SK-N-SH treated with all-trans-retinoic acid at 6 μM for 48 hours (cell line): Measurements from ENCODE around the gene HSPB8.

Experiments
- ATAC-seq: fragments of 200-7000 bp; cut with Tn5 transposase; 3 replicates; pipeline ENCODE4 v1.9.1; 2020; ENCODE audit warnings: mild to moderate bottlenecking, moderate library complexity
- ARNTL ChIP-seq: fragments of 450-650 bp; formaldehyde crosslinking; IDR thresholded peaks from 2 replicates; pipeline ENCODE4 v1.5.0; 2020; ENCODE audit warnings: low read depth, mild to moderate bottlenecking, moderate library complexity, borderline replicate concordance
- BACH2 ChIP-seq: fragments of 250-450 bp; sonication (Bioruptor Pico); IDR thresholded peaks from 2 replicates; pipeline ENCODE4 v1.9.0; 2021; ENCODE audit warnings: mild to moderate bottlenecking, borderline replicate concordance
- CSDC2 ChIP-seq: fragments of 250-450 bp; sonication (Bioruptor Pico); IDR thresholded peaks from 2 replicates; pipeline ENCODE4 v1.5.0; 2020; ENCODE audit warnings: mild to moderate bottlenecking, moderate library complexity
- CSRNP3 ChIP-seq: fragments of 250-450 bp; sonication (Bioruptor Pico); IDR thresholded peaks from 2 replicates; pipeline ENCODE4 v1.5.1; 2021; ENCODE audit warnings: mild to moderate bottlenecking, moderate library complexity
- ESRRG ChIP-seq: fragments of 250-450 bp; sonication (Bioruptor Pico); IDR thresholded peaks from 2 replicates; pipeline ENCODE4 v1.6.1; 2021; ENCODE audit warnings: mild to moderate bottlenecking
- GLIS3 ChIP-seq: fragments of 250-450 bp; sonication (Bioruptor Pico); IDR thresholded peaks from 2 replicates; pipeline ENCODE4 v1.5.0; 2020; ENCODE audit warnings: mild to moderate bottlenecking, moderate library complexity
- ISL1 ChIP-seq: fragments of 250-450 bp; sonication (Bioruptor Pico); IDR thresholded peaks from 2 replicates; pipeline ENCODE4 v2.1.2; 2022; ENCODE audit warnings: mild to moderate bottlenecking, moderate library complexity
- OSR1 ChIP-seq: fragments of 250-450 bp; sonication (Bioruptor Pico); IDR thresholded peaks from 2 replicates; pipeline ENCODE4 v1.8.0; 2022; ENCODE audit warnings: moderate library complexity, mild to moderate bottlenecking, inconsistent platforms
- PATZ1 ChIP-seq: fragments of 250-450 bp; sonication (Bioruptor Pico); IDR thresholded peaks from 2 replicates; pipeline ENCODE4 v1.8.0; 2020; ENCODE audit warnings: mild to moderate bottlenecking, moderate library complexity, borderline replicate concordance
- POU6F1 ChIP-seq: fragments of 250-450 bp; sonication (Bioruptor Pico); IDR thresholded peaks from 2 replicates; pipeline ENCODE4 v1.8.0; 2021; ENCODE audit warnings: low read depth, mild to moderate bottlenecking, moderate library complexity, borderline replicate concordance
- PPARA ChIP-seq: fragments of 250-450 bp; sonication (Bioruptor Pico); IDR thresholded peaks from 2 replicates; pipeline ENCODE4 v1.5.0; 2020; ENCODE audit warnings: mild to moderate bottlenecking, borderline replicate concordance
- RARB ChIP-seq: fragments of 250-450 bp; sonication (Bioruptor Pico); IDR thresholded peaks from 2 replicates; pipeline ENCODE4 v1.8.0; 2021; ENCODE audit warnings: mild to moderate bottlenecking, moderate library complexity
- SNAI2 ChIP-seq: fragments of 250-450 bp; sonication (Bioruptor Pico); IDR thresholded peaks from 2 replicates; pipeline ENCODE4 v1.5.0; 2020; ENCODE audit warnings: mild to moderate bottlenecking, moderate library complexity
- TCF4 ChIP-seq: fragments of 250-450 bp; sonication (Bioruptor Pico); IDR thresholded peaks from 2 replicates; pipeline ENCODE4 v1.8.0; 2021; ENCODE audit warnings: mild to moderate bottlenecking, moderate library complexity, borderline replicate concordance
- TOX ChIP-seq: fragments of 250-450 bp; sonication (Bioruptor Pico); IDR thresholded peaks from 2 replicates; pipeline ENCODE4 v1.8.0; 2021; ENCODE audit warnings: mild to moderate bottlenecking, moderate library complexity, borderline replicate concordance
- TSHZ2 ChIP-seq: fragments of 250-450 bp; sonication (Bioruptor Pico); IDR thresholded peaks from 2 replicates; pipeline ENCODE4 v1.5.0; 2020; ENCODE audit warnings: mild to moderate bottlenecking, moderate library complexity
- ZC3H10 ChIP-seq: fragments of 250-450 bp; sonication (Bioruptor Pico); IDR thresholded peaks from 2 replicates; pipeline ENCODE4 v1.5.1; 2021; ENCODE audit warnings: mild to moderate bottlenecking, moderate library complexity
- ZFP3 ChIP-seq: fragments of 250-450 bp; sonication (Bioruptor Pico); IDR thresholded peaks from 2 replicates; pipeline ENCODE4 v1.5.0; 2020; ENCODE audit warnings: mild to moderate bottlenecking, moderate library complexity
- ZFP30 ChIP-seq: fragments of 450-650 bp; formaldehyde crosslinking; IDR thresholded peaks from 2 replicates; pipeline ENCODE4 v1.5.0; 2022; ENCODE audit warnings: mild to moderate bottlenecking, moderate library complexity
- ZNF565 ChIP-seq: fragments of 450-650 bp; formaldehyde crosslinking; conservative IDR thresholded peaks from 2 replicates; pipeline ENCODE4 v1.5.0; 2020; ENCODE audit warnings: low read depth, mild to moderate bottlenecking, moderate library complexity
- ZNF70 ChIP-seq: fragments of 450-650 bp; formaldehyde crosslinking; IDR thresholded peaks from 2 replicates; pipeline ENCODE4 v1.5.0; 2020; ENCODE audit warnings: mild to moderate bottlenecking, moderate library complexity
- ZNF8 ChIP-seq: fragments of 450-650 bp; formaldehyde crosslinking; IDR thresholded peaks from 2 replicates; pipeline ENCODE4 v1.5.0; 2020; ENCODE audit warnings: mild to moderate bottlenecking, moderate library complexity

Gene HSPB8

DNA sequence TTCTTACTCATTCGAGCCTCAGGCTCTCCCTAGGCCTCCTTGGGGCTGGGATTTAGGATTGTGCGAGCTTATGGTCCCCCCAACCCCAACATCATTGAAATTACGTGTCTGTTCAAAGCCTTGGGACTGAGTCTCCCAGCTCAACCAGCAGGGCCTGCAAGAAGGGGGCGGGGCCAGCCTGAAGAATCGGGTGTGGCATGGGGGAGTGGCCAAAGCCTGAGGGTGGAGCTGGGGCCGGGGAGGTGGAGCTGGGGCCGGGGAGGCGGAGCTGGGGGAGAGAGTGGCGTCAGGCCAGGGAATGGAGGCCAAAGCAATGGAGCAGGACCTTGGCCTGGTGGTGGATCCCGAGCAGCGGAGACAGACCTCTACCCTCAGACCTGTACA is 24.3 kb upstream of the HSPB8 start:
- no peak for TF ChIP-seq ZNF8 (CRISPR knock-in tag)
- no peak for TF ChIP-seq POU6F1 (CRISPR knock-in tag)
- no peak for TF ChIP-seq ZC3H10
- TF ChIP-seq CSRNP3 (CRISPR knock-in tag) = no peak
- no peak for TF ChIP-seq CSDC2
- no peak for TF ChIP-seq RARB (CRISPR knock-in tag)
- no peak for TF ChIP-seq ISL1 (CRISPR knock-in tag)
- TF ChIP-seq ZFP30 (CRISPR knock-in tag) = no peak
- TF ChIP-seq ZNF565 (CRISPR knock-in tag) = no peak
- TF ChIP-seq ARNTL (CRISPR knock-in tag) = no peak
- no peak for TF ChIP-seq BACH2
- TF ChIP-seq TOX = no peak
- TF ChIP-seq PPARA (CRISPR knock-in tag) = no peak
- no peak for TF ChIP-seq ZNF70 (CRISPR knock-in tag)
- no peak for TF ChIP-seq ESRRG (CRISPR knock-in tag)
- no peak for TF ChIP-seq OSR1 (CRISPR knock-in tag)
- TF ChIP-seq SNAI2 (CRISPR knock-in tag) = no peak
- no peak for ATAC-seq

- no peak for TF ChIP-seq PATZ1
- TF ChIP-seq ESRRG (CRISPR knock-in tag) = no peak
- no peak for TF ChIP-seq GLIS3 (CRISPR knock-in tag)
- no peak for TF ChIP-seq OSR1 (CRISPR knock-in tag)
- TF ChIP-seq, all 23 proteins: peak for 0
- ATAC-seq = no peak
These were observed 22.2 kb upstream of the HSPB8 start for GRCh38 chr12:119156401-119157044.

GRCh38 chr12:119157528-119157927 is 21.2 kb upstream of the HSPB8 start:
- no peak for ATAC-seq
- TF ChIP-seq ZFP3 (no peak), ZFP30 (CRISPR knock-in tag) (no peak), TOX (no peak), ZNF70 (CRISPR knock-in tag) (no peak), ARNTL (CRISPR knock-in tag) (no peak), ZNF8 (CRISPR knock-in tag) (no peak), TSHZ2 (CRISPR knock-in tag) (no peak), POU6F1 (CRISPR knock-in tag) (no peak), ISL1 (CRISPR knock-in tag) (no peak), CSRNP3 (CRISPR knock-in tag) (no peak), ZC3H10 (no peak), TCF4 (CRISPR knock-in tag) (no peak), ESRRG (CRISPR knock-in tag) (no peak)
